Activated CD8-positive, alpha-beta memory T cell treated with anti-CD3 and anti-CD28 coated beads, Interleukin-2, amount 10 ng/mL, durations not matched to agents 7 days and 5 days (primary cell): ENCODE measurements around the gene MCTP2. TPM values are rescaled to one million over a fixed set of nuclear protein-coding genes. Genes with fewer than 3 reads are reported as not detected.

Source experiments
- ATAC-seq: fragments of 150-1000 bp; cut with Tn5 transposase; one replicate; pipeline ENCODE4 v1.10.0; 2021; ENCODE audit warnings: moderate library complexity
- CTCF ChIA-PET: fragments of 350-600 bp; sonication (Branson Sonifier 250); formaldehyde crosslinking; loops from one replicate; lab custom pipeline; 2021; ENCODE audit warnings: antibody characterized with exemption; lab: Charles Lee
- DNase-seq: peaks from one replicate; pipeline ENCODE4 v3.0.0-alpha.2; 2020
- H3K27ac Mint-ChIP-seq: one replicate; pipeline ENCODE4 v1.8.0; 2021; ENCODE audit warnings: mild to moderate bottlenecking, mixed read lengths
- H3K27me3 Mint-ChIP-seq: one replicate; pipeline ENCODE4 v1.8.0; 2021; ENCODE audit warnings: mixed read lengths
- H3K36me3 Mint-ChIP-seq: one replicate; pipeline ENCODE4 v1.8.0; 2021; ENCODE audit warnings: mild to moderate bottlenecking, mixed read lengths
- H3K4me1 Mint-ChIP-seq: one replicate; pipeline ENCODE4 v1.8.0; 2021; ENCODE audit warnings: mixed read lengths
- H3K4me3 Mint-ChIP-seq: one replicate; pipeline ENCODE4 v1.8.0; 2021; ENCODE audit warnings: mild to moderate bottlenecking, moderate library complexity, mixed read lengths
- H3K9me3 Mint-ChIP-seq: one replicate; pipeline ENCODE4 v1.8.0; 2022; ENCODE audit warnings: low read depth, mixed read lengths
- total RNA-seq, 2 experiments: library from RNA; stranded (reverse); gene quantifications; one replicate each; pipeline ENCODE4 v1.2.3, GENCODE V29; 2021

MCTP2 gene
- total RNA-seq, 2 experiments from 2014 or later: 67.2 to 83.8 TPM

DNA sequence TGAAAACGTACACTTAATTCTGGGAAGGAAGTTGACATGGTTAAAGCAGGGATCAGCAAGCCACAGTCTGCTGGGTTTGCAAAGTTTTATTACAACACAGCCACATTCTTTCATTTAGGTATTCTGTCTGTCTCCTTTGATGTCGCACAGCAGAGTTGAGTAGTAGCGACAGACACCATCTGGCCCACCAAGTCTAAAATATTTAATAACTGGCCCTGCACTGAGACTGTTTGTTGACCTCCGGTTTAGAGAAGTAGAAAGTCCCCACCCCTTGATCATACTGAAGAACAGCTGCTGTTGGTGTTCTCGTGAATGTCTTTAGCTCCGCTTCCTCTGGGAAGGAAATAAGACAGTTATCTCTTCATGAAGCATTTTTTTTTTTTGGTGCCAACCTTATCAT lies 66.2 kb downstream of the MCTP2 start:
- Mint-ChIP-seq H3K4me3 (peak overlapping the region; percentile 63), H3K4me1 (peaks cover 81% of the 10 kb centered on the region), H3K9me3 (peaks cover 3% of the 10 kb centered on the region), H3K36me3 (peaks cover 62% of the 10 kb centered on the region), H3K27me3 (no peaks in the 10 kb centered on the region), H3K27ac (peak overlapping the region; percentile 88)
- peak; percentile 50 for ATAC-seq
- CTCF ChIA-PET: interaction anchor here (1.1 to 3.7 kb wide), 2 partner anchors 11 to 26 kb away, joined by 3 to 25 read pairs; no protein-coding TSS in a partner anchor
- peak; percentile 41 for DNase-seq

DNA sequence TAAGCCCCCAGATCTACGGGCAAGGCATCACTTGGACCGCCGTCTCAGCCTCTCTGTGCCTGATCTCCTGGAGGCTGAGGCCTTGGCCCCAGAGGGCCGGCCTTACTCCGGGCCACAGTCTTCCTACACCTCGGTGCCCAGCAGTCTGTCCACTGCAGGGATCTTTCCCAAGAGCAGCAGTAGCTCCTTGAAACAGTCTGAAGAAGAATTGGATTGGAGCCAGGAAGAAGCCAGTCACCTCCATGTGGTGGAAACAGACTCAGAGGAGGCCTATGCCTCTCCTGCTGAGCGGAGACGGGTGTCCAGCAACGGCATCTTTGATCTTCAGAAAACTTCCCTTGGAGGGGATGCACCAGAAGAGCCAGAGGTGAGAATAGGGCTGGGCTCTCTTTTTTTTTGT lies 67.0 kb downstream of the MCTP2 start:
- DNase-seq (no peak), ATAC-seq (no peak)
- Mint-ChIP-seq H3K27me3 (no peaks in the 10 kb centered on the region), H3K27ac (peak overlapping the region; percentile 88), H3K9me3 (peaks cover 6% of the 10 kb centered on the region), H3K4me3 (peak overlapping the region; percentile 63), H3K36me3 (peaks cover 66% of the 10 kb centered on the region), H3K4me1 (peaks cover 82% of the 10 kb centered on the region)
- CTCF ChIA-PET: interaction anchor here (1.1 to 3.7 kb wide), 2 partner anchors 12 to 25 kb away, joined by 3 to 25 read pairs; no protein-coding TSS in a partner anchor

DNA sequence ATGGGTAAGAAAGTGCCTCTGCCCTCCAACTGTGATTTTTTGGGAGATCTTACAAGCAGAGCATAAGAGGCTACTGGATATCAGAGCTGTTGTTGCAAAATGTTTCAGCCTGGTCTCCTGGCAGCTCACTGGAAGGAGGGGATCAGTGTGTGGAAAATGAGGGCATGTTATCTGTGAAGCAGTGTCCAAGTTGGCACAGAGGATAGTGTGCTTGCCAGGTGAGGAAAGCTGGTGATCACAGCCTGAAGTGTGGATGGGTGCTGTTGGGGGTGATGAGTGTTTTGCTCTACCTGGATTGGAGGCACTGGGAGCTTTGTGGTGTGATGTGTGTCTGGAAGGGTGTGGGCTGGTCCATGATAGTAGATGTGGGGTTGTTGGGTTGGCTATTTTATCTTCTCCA lies 69.3 kb downstream of the MCTP2 start:
- Mint-ChIP-seq H3K36me3 (peaks cover 77% of the 10 kb centered on the region), H3K4me3 (no peak overlapping the region), H3K9me3 (peaks cover 8% of the 10 kb centered on the region), H3K27ac (peak overlapping the region; percentile 27), H3K4me1 (peaks cover 85% of the 10 kb centered on the region), H3K27me3 (no peaks in the 10 kb centered on the region)
- CTCF ChIA-PET: interaction anchor here (0.7 to 1.4 kb wide), 3 partner anchors 13 to 23 kb away, joined by 3 to 5 read pairs (median 5); no protein-coding TSS in a partner anchor
- no peak for DNase-seq
- no peak for ATAC-seq

DNA sequence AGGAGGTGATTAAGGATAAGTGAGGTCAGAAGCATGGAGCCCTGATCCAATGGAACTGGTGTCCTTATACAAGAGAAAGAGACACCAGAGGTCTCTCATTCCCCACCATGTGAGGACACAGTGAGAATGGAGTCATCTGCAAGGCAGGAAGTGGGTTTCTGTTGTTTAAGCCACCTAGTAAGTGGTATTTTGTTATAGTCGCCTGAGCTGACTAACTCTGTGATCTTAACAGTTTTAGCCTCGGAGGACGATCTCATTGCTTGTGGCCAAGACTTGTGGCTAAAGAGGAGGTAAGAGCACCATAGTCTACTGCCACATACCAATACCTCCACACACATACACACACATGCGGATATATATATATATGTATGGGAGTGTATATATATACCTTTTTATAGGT lies 73.8 kb downstream of the MCTP2 start:
- Mint-ChIP-seq H3K9me3 (peaks cover 8% of the 10 kb centered on the region), H3K4me1 (peaks cover 87% of the 10 kb centered on the region), H3K4me3 (no peak overlapping the region), H3K27ac (peak overlapping the region; percentile 96), H3K36me3 (peaks cover 85% of the 10 kb centered on the region), H3K27me3 (no peaks in the 10 kb centered on the region)
- ATAC-seq (peak; percentile 82), DNase-seq (peak; percentile 90)
- CTCF ChIA-PET: interaction anchor here (0.7 to 9.6 kb wide), 13 partner anchors 8 to 141 kb away, joined by 3 to 78 read pairs (median 5); partner anchors contain the start of gene MCTP2

DNA sequence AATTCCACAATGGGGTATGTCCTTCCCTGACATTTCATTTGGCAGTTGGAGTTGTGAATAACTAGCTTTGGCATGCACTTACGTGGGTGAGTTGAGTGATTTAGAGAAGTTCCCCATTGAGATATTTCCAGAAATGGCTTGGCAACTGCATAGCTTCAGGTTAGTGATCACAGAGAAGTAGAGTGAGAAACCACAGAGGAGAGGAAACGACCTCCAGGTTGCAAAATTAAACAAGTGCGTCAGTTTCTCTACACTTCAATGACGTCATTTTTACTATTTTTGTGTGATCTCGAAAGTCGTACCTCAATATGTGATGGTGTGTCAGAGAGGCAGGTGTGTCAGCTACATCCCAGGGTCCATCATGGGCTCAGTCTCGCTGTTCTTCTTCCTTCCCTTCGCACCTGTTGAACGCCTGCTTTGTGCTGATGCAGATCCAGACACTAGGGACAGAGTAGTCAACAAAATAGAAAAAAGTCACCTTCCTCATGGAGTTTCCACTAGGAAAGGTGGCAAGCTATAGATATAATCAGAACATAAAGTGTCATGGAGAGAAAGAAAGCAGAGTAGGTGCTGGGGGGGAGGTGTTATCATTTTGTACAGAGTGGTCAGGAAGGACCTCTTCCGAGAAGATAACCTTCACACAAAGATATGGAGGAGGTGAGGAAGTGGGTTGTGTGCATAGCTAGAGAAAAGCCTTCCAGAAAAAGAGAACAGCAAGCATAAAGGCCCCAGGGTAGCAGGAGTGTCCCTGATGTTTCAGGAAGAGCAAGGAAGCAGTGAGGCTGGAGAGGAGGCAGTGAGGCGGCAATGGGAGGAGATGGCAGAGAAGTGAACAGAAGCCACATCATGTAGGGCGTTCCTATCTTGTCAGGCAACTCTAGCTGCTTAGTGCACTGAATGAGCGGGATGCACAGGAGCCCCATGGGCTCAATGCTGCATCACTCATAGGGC lies 75.6 kb downstream of the MCTP2 start:
- peaks cover 81% of the 10 kb centered on the region for H3K4me1 Mint-ChIP-seq
- H3K9me3 Mint-ChIP-seq: peaks cover 8% of the 10 kb centered on the region
- peak overlapping the region; percentile 56 for H3K4me3 Mint-ChIP-seq
- H3K36me3 Mint-ChIP-seq: peaks cover 79% of the 10 kb centered on the region
- peak; percentile 58 for ATAC-seq
- peak; percentile 73 for DNase-seq
- H3K27ac Mint-ChIP-seq: peak overlapping the region; percentile 96
- H3K27me3 Mint-ChIP-seq: no peaks in the 10 kb centered on the region
- CTCF ChIA-PET: interaction anchor here (0.5 to 9.6 kb wide), 16 partner anchors 12 to 1400 kb away, joined by 3 to 78 read pairs (median 4); partner anchors contain the start of gene MCTP2

DNA sequence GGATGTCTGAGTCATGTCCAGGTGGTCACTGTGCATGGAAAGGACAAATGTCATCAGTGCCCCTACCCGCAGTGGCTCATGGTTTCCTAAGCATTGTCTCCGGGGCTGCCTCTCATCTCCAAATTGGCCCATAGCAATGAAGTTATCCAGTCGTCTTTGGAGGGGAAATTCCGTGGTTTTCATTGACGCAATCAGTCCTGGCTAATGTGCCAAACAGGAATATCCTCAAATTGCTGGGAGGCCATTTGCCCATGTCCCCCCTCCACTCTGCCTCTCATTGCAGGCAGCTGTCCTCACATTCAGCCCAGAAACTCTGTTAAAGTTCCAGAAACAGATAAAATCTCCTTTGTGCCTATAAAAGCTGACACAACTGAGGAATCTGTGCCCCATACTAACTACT lies 81.6 kb downstream of the MCTP2 start:
- ATAC-seq: no peak
- H3K9me3 Mint-ChIP-seq: no peaks in the 10 kb centered on the region
- peaks cover 76% of the 10 kb centered on the region for H3K36me3 Mint-ChIP-seq
- no peak for DNase-seq
- no peaks in the 10 kb centered on the region for H3K27me3 Mint-ChIP-seq
- peaks cover 53% of the 10 kb centered on the region for H3K4me1 Mint-ChIP-seq
- peak overlapping the region; percentile 33 for H3K27ac Mint-ChIP-seq
- CTCF ChIA-PET: interaction anchor here (9.6 kb wide), 1 partner anchor 10 kb away, joined by 78 read pairs; no protein-coding TSS in a partner anchor
- no peak overlapping the region for H3K4me3 Mint-ChIP-seq

DNA sequence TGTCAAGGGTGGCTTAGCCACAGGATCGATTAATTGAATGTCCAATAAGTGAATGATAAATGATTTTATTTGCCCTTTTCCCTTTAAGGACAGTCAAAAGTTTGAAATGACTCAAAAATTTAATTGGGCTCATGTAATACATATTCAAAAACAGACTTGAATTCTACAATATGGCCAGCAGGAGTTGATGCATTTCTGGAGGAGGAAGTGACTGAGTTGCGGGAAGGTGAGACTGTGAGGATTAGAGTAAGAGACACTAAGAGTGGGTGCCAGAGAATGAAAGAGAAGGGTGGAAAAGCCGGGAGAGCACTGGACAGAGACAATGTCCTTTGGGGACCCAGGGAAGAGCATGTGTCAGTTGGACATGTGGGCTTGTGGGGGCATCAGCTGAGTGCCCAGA lies 83.3 kb downstream of the MCTP2 start:
- Mint-ChIP-seq H3K36me3 (peaks cover 70% of the 10 kb centered on the region), H3K4me1 (peaks cover 40% of the 10 kb centered on the region), H3K27ac (peak overlapping the region; percentile 49), H3K27me3 (no peaks in the 10 kb centered on the region), H3K4me3 (no peak overlapping the region), H3K9me3 (no peaks in the 10 kb centered on the region)
- ATAC-seq (no peak), DNase-seq (no peak)
- CTCF ChIA-PET: interaction anchor here (2.0 to 9.6 kb wide), 2 partner anchors 9 kb away, joined by 7 to 78 read pairs; no protein-coding TSS in a partner anchor

DNA sequence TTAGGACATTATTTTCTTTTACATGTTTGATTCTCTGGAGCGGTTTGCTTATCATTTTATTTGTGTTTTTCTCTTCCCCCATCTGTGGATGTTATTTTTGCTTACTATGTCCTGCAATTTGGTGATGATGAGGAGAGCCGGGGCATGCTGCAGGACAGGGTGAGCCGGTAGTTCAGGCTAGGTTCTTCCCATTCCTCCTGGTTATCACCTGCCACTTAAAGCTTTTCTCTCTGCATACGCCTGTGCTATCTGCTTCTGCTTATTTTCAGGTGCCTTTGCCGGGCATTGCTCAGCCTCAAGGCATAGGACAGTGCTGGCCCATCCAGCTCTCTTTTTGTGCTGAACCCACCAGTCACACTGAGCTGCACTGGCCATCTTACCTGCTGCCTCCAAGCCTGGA lies 85.8 kb downstream of the MCTP2 start:
- H3K4me3 Mint-ChIP-seq: no peak overlapping the region
- H3K27me3 Mint-ChIP-seq: no peaks in the 10 kb centered on the region
- DNase-seq (no peak), ATAC-seq (no peak)
- no peak overlapping the region for H3K27ac Mint-ChIP-seq
- H3K9me3 Mint-ChIP-seq: no peaks in the 10 kb centered on the region
- H3K36me3 Mint-ChIP-seq: peaks cover 67% of the 10 kb centered on the region
- CTCF ChIA-PET: interaction anchor here (0.8 to 0.9 kb wide), 2 partner anchors 14 to 154 kb away, joined by 3 read pairs; no protein-coding TSS in a partner anchor
- peaks cover 33% of the 10 kb centered on the region for H3K4me1 Mint-ChIP-seq

DNA sequence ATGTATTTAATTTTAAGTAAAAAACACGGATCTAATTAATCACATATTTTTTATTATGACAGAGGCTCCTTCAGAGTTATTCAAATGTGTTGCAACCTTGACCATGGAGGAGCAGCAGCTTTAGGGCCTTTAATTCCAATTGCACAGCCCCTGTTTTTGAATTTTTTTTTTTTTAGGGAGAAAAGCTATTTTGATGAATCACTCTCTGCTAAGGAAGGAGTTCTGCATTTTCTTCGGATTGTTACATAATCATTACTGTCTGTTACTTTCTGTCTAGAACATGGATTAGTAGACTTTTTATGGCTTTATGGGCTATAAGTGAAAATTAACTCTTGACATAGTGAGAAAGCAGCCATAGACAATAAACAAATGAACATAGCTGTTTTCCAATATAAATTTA lies 90.8 kb downstream of the MCTP2 start:
- CTCF ChIA-PET: interaction anchor here (2.5 to 9.1 kb wide), 5 partner anchors 12 to 159 kb away, joined by 10 to 199 read pairs (median 78); partner anchors contain the start of gene MCTP2
- H3K9me3 Mint-ChIP-seq: no peaks in the 10 kb centered on the region
- H3K4me1 Mint-ChIP-seq: peaks cover 45% of the 10 kb centered on the region
- H3K27ac Mint-ChIP-seq: peak overlapping the region; percentile 14
- H3K27me3 Mint-ChIP-seq: no peaks in the 10 kb centered on the region
- no peak overlapping the region for H3K4me3 Mint-ChIP-seq
- ATAC-seq (no peak), DNase-seq (no peak)
- peaks cover 53% of the 10 kb centered on the region for H3K36me3 Mint-ChIP-seq

DNA sequence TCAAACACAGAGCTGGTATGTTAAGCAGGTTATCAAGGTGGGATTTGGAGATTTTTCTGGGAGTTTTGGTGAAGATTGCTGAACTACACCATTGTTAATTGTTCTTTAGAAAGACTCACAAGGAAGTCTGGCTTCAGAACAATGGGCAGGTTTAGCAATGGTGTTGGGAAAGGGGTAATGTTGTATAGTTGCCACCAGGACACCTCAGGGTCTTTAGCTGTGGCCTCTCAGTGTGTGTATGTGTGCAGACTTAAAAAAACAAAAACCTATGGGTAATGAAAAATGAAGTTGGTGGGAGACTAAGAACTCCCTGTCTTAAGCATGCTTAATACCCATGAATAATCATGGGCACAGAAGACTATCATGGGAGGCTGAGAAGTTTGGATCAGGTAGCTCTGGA lies 91.7 kb downstream of the MCTP2 start:
- Mint-ChIP-seq H3K27ac (peak overlapping the region; percentile 11), H3K36me3 (peaks cover 52% of the 10 kb centered on the region), H3K27me3 (no peaks in the 10 kb centered on the region), H3K9me3 (no peaks in the 10 kb centered on the region), H3K4me3 (no peak overlapping the region), H3K4me1 (peaks cover 48% of the 10 kb centered on the region)
- ATAC-seq (no peak), DNase-seq (no peak)
- CTCF ChIA-PET: interaction anchor here (0.9 to 9.1 kb wide), 20 partner anchors 7 to 203 kb away, joined by 3 to 199 read pairs (median 9); partner anchors contain the start of gene MCTP2

DNA sequence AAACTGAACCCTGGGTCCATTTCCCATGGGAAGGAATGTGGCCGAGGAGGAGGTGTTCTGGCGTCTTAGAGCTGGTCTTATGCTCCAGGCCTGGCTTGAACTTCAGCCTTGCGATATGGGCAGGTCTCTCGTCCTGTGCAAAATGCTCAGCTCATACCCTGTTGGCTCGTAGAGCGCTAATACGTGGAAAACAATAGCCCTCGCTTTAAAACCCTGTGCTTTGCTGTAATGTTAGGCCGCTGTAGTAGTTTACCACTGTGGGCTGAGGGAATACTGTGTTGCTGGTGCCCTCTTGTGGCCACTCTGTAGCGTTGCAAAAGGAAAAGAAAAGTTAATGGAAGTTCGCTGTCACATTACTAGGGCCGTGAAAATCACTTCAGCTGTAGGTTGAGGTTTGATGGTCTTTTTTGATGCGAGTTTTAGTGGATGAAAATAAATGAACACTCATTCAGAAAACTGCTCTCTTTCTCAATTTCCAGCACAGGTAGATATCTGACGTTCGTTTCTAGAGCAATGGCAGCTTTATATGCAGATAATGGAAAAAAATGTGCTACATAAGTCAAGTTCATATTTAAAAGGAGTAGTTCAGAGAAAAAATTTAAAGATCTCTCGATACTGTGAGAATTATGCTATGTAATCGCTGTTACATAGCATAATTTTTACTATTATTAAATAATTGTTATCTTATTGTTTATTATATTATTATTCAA lies 92.9 kb downstream of the MCTP2 start:
- ATAC-seq (peak; percentile 83), DNase-seq (peak; percentile 79)
- H3K27ac Mint-ChIP-seq: peak overlapping the region; percentile 71
- H3K4me3 Mint-ChIP-seq: no peak overlapping the region
- peaks cover 44% of the 10 kb centered on the region for H3K4me1 Mint-ChIP-seq
- CTCF ChIA-PET: interaction anchor here (0.7 to 9.1 kb wide), 36 partner anchors 9 to 309 kb away, joined by 3 to 199 read pairs (median 4); partner anchors contain the start of gene MCTP2
- peaks cover 50% of the 10 kb centered on the region for H3K36me3 Mint-ChIP-seq
- no peaks in the 10 kb centered on the region for H3K27me3 Mint-ChIP-seq
- no peaks in the 10 kb centered on the region for H3K9me3 Mint-ChIP-seq

DNA sequence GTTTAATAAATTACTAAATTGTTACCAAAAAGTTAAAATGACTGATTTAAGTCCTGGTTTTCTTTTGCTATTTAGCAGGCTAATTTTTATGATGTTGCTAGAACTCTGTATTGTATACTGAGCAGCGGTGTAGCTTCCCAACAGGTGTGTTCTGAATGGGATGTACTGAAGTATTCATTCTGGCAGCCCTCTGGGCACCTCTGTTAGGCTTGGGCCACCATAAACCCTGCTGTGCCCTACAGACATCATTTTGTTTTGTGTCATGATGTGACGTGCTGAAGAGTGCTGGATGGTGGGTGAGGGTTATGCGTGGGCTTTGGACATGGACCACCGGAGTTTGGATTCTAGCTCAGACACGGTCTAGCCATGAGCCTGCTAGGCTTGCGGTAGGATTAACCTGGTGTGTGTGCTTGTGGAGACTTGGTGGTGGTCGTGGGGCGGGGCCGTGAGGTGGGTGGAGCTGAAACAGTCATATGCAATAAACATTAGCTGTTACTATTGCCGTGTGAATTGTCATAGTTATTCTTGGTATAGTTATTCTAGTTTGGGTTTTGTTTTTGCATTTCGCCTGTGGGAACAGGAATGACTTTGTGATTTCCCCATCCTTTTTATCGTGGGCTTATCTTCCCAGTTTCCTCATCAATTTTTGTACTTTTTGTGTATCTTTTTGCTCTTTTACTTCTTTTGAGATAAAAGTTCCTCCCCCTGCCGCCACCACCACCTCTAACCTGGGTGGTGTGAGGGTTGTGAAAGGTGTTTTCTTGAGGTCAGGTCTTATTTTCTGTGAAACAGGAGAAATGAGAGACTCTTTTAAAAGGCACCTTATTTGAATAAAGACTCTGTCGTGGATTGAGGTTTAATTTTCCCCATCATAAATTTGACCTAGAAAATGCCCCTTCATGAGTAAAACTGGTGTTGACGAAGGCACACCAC lies 93.7 kb downstream of the MCTP2 start:
- H3K36me3 Mint-ChIP-seq: peaks cover 55% of the 10 kb centered on the region
- peaks cover 44% of the 10 kb centered on the region for H3K4me1 Mint-ChIP-seq
- H3K4me3 Mint-ChIP-seq: no peak overlapping the region
- DNase-seq: peak; percentile 69
- H3K27ac Mint-ChIP-seq: peak overlapping the region; percentile 75
- peak; percentile 70 for ATAC-seq
- no peaks in the 10 kb centered on the region for H3K27me3 Mint-ChIP-seq
- CTCF ChIA-PET: interaction anchor here (0.9 to 9.1 kb wide), 27 partner anchors 9 to 308 kb away, joined by 3 to 199 read pairs (median 5); partner anchors contain the start of gene MCTP2
- no peaks in the 10 kb centered on the region for H3K9me3 Mint-ChIP-seq
